ENCODE data around the gene LDB1.

GRCh38 chr10:102131286-102132170, 11.4 kb upstream of the LDB1 start:
- TF ChIP-seq REST (IDR thresholded peaks at IDR 0.05; ENCODE audit: low read depth, low read length) (no peak), EZH2 (IDR thresholded peaks at IDR 0.05; ENCODE audit: borderline replicate concordance, control insufficient read depth, low read depth, low read length) (no peak), MAX (IDR thresholded peaks at IDR 0.05; ENCODE audit: low read depth, low read length) (no peak), FOXK2 (IDR thresholded peaks at IDR 0.05) (no peak), ZNF217 (IDR thresholded peaks at IDR 0.05) (no peak), POLR2A (IDR thresholded peaks at IDR 0.05; ENCODE audit: low read depth, low read length) (no peak)

Data from GM12878 (cell line).